ENCODE data around the gene TMEM121.

- TF ChIP-seq CTCF (IDR thresholded peaks at IDR 0.05) (no peak), EP300 (IDR thresholded peaks at IDR 0.05) (no peak)
Measured at GRCh38 chr14:105534586-105534985, 8.2 kb downstream of the TMEM121 start.
